NCI-H1048 (cell line): Measurements from ENCODE around the gene BICC1.

Experiments
- DNase-seq: peaks from one replicate; lab custom pipeline; 2025; lab: John Stamatoyannopoulos, UW

BICC1 gene

GRCh38 chr10:58712141-58712540 lies 199.5 kb downstream of the BICC1 start:
- DNase-seq = no peak

GRCh38 chr10:58712982-58713381 lies 200.3 kb downstream of the BICC1 start:
- DNase-seq = no peak

- DNase-seq = no peak
Measured at GRCh38 chr10:58714409-58714808, 201.7 kb downstream of the BICC1 start.

GRCh38 chr10:58715061-58715460 lies 202.4 kb downstream of the BICC1 start:
- DNase-seq = no peak

GRCh38 chr10:58718596-58718995 lies 205.9 kb downstream of the BICC1 start:
- no peak for DNase-seq

DNA sequence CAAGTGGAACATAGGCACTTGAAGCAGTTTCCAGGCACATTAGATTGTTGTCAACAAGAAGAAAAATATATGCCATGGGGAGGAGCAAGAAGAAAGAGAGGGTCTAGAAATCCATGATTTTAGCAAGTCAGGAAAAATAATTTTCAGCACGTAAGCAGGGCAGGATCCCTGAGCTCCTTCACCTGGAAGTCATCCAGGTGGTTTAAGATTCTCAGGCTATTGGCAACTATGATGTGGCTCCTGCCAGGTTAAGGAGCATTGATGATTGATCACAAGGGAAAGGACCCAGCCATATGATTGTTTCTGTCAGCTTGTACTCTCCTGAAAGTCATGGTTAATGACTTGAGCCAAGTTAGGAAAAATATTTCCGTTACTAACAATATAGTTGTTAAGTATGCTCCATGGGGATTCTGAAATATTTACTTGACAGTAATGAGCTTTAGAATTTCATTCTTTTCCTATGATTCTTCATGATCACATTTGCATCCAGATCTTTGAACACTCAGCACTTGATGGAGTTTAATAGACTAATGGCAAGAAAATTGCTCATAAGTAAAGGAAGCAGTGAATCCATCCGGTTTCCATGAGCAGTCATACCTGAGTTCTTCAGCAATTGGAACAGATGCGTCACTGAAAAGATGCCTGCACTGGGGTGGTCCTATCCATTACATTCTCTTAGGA lies 209.1 kb downstream of the BICC1 start:
- DNase-seq = no peak

DNA sequence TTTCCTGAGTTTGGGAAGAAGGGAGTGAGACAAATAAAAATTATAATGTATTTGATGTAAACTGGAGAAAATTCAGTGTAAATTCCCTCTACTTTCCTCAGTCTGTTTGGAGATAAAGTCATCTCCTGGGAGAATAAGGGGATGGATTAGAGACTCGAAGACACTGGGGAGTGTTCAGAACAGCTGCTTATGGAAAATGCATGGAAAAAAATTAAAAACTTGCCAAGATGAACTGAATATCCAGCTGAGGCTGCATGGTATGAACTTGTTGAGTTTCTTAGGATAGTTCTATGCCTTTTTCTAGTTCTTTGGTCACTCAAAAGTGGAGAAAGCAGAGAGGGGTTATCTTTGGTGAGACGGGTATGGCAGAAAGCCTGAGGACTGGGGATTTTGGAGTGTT lies 210.5 kb downstream of the BICC1 start:
- no peak for DNase-seq

DNA sequence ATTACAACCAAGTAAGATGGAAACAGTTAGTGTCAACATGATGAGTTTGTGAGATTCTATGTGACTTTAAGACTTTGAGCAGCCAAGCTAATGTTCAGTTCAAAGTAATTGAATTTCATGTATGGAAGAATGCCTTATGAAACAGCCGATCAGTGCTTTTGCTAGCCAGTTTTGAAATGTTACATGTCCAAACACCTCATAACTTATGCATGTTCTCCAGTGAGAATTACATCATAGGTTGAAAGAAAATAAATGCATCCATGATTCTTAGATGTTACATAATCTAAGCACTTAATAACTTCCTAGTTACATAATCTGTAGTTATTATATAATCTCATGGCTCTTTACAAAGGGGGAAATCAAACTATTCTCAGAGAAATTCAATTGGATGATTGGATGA lies 211.3 kb downstream of the BICC1 start:
- DNase-seq = no peak

DNA sequence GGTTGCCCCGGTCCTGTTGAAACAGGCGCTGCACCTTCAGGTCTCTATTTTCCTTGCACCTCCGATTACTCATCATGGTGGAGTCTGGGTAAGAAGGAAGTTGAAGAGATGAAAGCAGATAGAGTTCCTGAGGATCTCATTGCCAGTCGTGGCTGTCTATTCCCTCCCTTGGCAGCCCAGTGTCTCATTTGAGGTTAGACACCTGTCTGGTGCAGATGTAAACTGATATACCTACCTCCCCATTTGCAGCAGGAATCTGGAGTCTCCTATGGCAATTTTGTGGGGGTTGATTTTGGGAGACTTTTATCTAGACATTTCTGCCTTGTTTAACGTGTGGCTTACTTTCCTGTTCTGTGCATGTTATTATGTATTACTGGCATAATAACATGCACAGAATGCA lies 212.1 kb downstream of the BICC1 start:
- DNase-seq = no peak

- DNase-seq = no peak
Measured at GRCh38 chr10:58725901-58726300, 213.2 kb downstream of the BICC1 start.

DNA sequence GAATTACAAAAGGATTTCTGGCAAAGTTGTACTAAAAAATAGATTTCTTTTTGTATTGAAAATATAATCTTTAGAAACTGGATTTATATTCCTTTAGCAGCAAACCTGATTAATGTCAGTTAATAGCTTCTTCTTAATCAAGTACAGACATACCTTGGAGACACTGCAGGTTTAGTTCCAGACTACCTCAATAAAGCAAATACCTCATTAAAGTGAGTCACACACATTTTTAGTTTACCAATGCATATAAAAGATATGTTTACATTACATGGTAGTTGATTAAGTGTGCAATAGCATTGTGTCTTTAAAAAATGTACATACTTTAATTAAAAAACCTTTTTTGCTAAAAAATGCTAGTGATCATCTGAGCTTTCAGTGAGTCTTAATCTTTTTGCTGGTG lies 215.0 kb downstream of the BICC1 start:
- DNase-seq = no peak

DNA sequence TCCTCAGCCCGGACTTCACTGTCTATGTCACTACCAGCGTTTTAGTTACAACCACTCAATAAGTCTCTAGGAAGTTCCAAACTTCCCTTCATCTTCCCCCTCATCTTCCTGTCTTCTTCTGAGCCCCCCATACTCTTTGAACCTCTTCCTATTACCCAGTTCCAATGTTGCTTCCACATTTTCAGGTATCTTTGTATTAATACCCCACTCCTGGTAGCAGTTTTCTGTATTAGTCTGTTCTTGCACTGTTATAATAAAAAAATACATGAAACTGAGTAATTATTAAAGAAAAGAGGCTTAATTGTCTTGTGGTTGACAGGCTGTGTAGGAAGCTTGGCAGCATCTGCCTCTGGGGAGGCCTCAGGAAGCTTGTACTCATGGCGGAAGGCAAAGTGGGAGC lies 218.6 kb downstream of the BICC1 start:
- no peak for DNase-seq

DNA sequence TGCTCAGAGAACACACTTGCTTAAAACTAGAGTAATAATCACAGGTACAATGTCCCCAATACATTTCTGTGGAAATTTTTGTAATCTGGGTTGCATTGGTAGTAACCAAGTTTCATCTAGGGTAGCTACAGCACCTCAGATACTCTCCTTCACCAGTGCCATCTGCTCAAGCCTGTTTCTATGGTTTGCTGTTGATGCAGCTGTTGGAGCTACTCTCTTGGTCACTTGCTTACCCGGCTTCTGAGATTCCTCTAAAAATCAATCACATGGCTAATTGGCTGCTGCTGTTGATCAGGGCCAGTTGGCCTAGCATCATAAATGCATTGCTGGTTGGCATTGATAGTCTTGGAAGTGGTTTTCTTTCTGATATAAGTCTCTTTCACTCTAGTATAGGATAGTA lies 220.8 kb downstream of the BICC1 start:
- DNase-seq = no peak

DNA sequence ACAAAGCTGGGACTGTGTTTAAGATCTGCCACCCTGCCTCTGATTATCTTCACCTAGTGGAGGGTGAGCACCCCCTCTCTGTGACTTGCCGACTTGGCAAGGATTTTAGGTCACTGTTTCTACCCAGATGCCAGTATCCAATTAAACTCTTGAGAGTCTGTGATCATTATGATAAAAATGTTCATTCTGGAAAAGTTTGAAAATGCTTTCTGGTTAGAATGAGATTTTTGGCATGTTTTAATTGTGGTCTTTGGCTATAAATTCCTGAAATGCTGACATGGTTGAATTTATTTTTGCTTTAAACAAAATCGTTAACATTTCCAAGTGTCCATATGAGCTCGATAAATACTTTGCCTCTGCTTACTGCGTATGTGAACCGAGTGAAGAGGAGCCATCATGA lies 221.4 kb downstream of the BICC1 start:
- no peak for DNase-seq

GRCh38 chr10:58734664-58735063 lies 222.0 kb downstream of the BICC1 start:
- DNase-seq = no peak

GRCh38 chr10:58735087-58735486 lies 222.4 kb downstream of the BICC1 start:
- DNase-seq = no peak

DNA sequence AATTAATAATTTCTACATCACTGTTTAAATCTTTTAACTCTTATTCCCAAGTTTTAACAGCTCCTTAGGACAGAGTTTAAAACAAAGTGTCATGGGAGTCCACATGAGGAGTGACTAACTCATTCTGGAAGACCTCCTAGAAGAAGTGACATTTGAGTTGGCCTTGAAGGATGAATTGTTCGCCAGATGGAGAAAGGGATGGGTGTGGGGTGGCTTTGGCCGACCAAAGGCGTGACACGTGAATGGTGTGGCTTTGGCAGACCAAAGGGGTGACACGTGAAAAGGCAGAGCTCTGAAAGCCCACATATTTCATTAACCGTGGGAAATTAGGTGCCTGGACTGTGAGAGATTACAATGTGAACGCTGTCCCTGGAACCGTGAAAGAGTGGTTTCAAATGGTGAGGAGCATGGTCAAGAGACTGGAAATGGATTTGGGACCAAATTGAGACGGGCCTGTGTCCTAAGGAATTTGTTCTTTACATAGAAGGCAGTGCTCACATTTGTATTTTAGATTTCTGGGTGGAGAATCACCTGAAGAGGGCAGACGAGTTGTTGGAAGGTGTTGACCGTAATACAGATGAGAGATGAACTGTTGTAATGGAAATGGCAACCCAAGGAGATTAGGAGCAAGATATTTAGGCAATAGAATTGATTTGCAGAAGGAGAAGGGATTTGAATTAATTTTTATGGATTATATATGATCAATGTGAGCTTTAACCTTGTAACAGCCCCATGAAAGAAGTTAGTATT lies 228.1 kb downstream of the BICC1 start:
- DNase-seq = no peak

DNA sequence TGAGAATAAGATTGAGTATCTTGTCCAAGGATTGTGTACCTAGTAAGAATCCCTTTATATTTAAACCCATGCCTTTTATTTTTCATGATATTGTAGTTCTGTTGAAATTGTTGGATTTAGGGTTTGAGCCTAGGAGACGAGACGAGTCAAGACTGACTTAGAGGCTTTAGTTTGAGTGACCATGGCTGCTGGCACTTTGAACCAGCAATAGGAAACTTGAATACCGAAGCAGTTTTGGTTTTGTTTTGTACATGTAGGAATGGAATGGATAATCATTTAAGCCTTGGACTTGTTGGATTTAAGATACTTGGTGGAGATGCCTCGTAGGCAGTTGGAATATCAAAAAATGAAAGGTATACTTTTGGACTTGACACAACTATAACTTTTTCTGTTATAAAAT lies 229.0 kb downstream of the BICC1 start:
- no peak for DNase-seq

- no peak for DNase-seq
Measured at GRCh38 chr10:58742141-58742540, 229.5 kb downstream of the BICC1 start.

DNA sequence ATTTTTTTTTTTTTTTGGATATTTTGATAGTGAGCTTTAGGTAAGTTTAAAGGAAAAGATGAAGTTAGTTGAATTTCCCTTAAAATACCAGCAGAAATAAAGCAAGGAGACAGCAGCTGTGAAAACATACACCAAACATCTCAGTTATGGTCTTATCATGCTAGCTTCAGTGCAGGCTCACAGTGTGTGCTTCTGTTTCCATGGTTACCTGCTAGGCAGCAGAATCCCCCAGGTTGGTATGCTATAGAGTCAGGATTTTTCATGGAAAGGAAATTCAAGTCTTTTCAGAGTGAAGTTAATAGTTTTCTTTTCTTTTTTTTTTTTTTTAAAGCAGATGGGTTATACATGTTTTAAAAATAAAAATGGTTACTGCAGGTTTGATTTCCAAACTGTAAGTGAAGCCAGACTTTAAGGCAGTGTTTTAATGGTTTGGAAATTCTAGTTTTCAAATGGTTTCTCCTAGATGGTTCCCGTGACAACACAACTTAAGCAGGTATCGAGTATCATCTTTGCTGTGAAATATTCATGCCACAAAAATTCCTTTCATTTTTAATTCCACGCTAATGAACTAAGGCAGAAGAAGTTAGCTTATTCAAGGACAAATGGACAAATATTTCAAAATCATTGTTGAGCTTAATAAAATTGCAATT lies 230.9 kb downstream of the BICC1 start:
- DNase-seq = no peak

- no peak for DNase-seq
Measured at GRCh38 chr10:58746474-58747185, 234.0 kb downstream of the BICC1 start.

DNA sequence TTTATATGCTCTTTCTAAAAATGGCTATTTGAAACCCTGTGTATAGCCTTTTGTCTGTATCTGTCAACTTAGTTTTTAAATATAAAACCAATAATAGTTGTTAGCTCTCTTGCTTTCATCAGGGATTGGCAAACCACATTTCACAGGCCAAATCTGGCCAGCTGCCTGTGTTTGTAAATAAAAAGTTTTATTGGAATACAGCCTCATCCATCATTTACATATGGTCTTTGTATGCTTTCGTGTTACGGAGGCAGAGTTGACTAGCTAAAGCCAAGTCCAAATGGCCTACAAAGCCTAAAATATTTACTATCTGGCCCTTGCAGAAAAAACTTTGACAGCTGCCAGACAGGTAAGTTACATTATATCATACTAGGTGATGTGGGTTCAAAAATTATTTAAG lies 235.0 kb downstream of the BICC1 start:
- no peak for DNase-seq

- no peak for DNase-seq
Measured at GRCh38 chr10:58752665-58753064, 240.0 kb downstream of the BICC1 start.
